HG03460 (cell line): ENCODE data around the gene GTF3A.
"Not testable (repeated sequence)": the region's sequence is repeated elsewhere in the genome, so short reads cannot be mapped to it uniquely, and the experiment has no call there.

ENCODE experiments used
- ATAC-seq: cut with Tn5 transposase; IDR thresholded peaks from one replicate; pipeline ENCODE4 v1.9.1; 2021; ENCODE audit not compliant: unreplicated experiment

GTF3A gene

GRCh38 chr13:27424246-27425157 lies at the start of gene GTF3A:
Gene GTF3A (plus strand): TSS chr13:27424619.
- peak; percentile 67 for ATAC-seq

GRCh38 chr13:27374650-27375049 lies 49.8 kb upstream of the GTF3A start:
- ATAC-seq = no peak

DNA sequence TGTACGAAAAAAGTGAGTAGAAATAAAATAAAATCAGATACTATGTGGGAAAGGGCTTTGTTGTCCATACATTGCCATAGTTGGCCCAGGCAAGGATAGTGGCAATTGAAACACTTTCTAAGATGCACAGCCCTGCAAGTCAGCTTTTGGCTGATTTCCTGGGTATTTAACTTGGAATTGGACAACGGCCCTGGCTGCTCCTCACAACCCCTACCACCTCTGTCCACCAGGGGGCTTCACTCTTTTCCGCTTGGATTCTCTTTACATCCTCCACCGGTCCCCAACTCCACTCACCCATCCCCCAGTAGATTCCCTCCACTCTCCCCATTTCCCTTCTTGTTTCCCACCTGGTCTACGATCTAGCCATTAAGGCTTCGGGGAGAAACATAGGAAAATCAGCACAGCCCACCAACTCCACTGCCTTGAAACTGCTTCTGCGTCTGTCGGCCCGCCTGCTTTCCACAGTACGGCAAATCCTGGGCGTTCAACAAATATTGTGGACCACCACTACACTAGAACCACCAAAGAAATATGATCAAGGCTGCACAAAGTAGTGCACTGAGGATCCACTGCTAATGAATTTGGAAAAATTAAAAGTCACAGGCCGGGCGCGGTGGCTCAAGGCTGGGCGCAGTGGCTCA lies 48.6 kb upstream of the GTF3A start:
- no peak for ATAC-seq

- ATAC-seq = no peak
Observed at GRCh38 chr13:27379126-27379525, 45.3 kb upstream of the GTF3A start.

DNA sequence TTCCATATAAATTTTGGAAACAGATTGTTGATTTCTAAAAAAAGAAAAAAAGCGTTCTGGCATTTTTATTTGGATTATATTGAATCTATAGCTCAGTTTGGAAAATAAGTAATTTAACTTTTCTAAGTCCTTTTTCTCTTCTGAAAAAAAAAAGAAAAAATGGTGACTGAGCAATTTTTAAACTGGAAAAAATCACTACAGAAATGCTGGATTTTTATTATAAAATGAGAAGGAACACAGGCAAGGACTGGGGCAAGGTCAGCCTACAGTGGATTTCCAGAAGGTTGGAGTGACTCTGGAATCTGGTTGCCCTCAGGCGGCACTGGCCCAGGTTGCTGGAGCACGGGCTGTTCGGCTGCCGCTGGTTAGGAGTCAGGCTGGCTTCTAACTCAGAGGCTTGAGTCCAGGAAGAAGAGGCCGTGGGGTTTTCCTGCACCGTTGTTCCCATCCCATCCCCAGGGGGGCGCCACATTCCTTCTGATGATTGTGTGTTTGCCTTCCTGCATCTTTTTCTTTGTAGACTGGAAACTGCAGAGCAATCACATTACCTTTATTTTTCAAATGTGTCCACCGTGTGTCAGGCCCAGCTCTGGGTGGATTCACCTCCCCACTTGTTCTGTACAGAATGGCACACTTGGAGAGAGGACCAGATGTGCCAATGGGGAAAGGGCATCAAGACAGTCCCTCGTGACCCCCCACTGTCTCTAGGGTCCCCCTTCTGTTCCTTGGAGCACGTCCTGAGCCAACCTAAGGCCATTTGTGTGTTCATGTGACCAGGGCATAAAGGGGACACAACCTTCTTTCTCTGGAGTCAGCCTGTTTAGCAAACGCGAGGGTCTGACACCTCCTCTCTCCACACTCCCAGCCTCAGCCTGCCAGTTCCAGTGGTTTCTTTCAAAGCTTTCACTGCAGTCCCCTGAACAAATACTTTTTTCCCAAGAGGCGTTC lies 44.5 kb upstream of the GTF3A start:
- no peak for ATAC-seq

DNA sequence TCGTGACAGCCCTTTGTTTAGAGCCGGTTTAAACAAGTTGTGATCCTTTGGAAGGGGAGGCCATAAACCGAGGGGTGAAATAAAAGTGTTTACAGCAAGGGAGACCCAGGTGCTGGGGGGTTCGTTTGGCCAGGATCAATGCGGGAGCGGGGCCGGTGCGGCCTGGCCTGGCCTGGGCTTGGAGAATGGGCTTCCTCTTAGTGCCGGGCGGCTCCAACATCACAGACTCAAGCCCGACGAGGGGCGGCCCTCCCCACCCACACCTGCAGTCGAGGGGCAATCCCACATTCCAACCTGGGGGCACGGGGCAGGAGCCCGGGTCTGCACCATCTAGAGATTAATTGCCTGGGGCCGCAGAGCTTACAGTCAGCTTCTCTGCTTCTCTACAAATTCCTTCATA lies 42.8 kb upstream of the GTF3A start:
- no peak for ATAC-seq

- ATAC-seq = no peak
Observed at GRCh38 chr13:27383104-27383921, 41.1 kb upstream of the GTF3A start.

DNA sequence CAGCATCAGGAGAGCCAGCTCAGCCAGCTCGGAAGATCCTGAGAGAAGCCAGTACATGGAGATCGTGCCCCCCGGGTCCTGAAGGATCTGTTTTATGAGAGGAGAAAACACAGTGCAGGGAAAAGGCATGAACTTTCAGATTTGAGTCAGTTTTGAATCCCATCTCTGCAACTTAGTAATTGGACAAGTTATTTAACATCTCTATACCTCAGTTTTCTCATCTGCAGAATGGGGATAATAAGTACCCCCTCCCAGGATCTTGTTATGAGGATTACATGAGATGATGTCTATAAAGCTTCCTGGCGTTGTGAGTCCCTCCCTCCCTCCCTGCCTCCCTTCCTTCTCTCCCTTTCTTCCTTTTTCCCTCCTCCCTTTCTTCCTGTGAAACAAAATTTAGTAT lies 40.1 kb upstream of the GTF3A start:
- ATAC-seq = no peak

GRCh38 chr13:27388241-27388640 lies 36.2 kb upstream of the GTF3A start:
- no peak for ATAC-seq

DNA sequence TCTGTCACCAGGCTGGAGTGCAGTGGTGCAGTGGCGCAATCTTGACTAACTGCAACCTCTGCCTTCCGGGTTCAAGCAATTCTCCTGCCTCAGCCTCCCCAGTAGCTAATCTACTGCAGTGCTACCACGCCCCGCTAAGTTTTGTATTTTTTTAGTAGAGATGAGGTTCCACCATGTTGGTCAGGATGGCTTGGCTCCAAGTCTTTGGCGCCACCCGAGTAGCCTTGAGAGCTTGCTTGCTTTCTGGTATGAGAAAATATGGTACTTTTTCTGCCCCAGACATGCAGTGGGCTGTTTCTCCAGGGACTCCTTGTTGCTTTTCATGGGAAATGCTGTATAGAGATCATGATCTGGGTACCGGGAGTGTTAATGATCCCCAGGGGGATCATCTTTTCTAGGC lies 34.5 kb upstream of the GTF3A start:
- no peak for ATAC-seq

- no peak for ATAC-seq
Observed at GRCh38 chr13:27391471-27391870, 32.9 kb upstream of the GTF3A start.

DNA sequence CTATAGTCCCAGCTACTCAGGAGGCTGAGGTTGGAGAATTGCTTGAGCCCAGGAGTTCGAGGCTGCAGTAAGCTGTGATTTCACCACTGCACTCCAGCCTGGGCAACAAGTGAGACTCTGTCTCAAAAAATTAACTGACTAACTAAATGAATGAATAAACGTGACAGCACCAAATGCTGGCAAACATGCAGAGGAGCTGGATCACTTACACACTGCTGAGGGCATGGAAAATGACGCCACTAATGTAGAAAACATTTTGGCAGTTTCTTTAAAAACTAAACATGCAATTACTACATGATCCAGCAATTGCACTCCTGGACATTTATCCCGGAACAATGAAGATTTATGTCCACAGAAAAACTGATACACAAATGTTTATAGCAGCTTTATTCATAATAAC lies 31.3 kb upstream of the GTF3A start:
- no peak for ATAC-seq

- ATAC-seq = no peak
Observed at GRCh38 chr13:27395007-27395510, 29.4 kb upstream of the GTF3A start.

- ATAC-seq = no peak
Observed at GRCh38 chr13:27396252-27396846, 28.1 kb upstream of the GTF3A start.

DNA sequence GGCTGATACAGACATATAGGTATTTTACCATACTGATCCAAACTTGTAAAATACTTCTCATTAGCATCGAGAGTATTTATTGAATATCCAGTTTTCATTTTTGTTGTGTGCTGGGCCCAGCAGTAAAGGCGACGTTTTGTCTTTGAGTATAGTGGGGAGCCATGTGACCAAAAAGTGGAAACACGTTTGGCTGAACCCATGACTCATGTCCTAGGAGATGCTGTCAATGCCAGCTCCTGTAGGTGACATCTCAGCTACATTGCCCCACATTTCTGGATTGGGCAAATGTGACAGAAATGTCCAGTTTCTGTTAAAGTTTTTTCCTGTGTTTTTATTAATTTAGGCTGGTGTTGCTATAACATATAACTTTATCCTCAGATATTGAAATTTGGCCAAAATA lies 26.1 kb upstream of the GTF3A start:
- ATAC-seq = no peak

DNA sequence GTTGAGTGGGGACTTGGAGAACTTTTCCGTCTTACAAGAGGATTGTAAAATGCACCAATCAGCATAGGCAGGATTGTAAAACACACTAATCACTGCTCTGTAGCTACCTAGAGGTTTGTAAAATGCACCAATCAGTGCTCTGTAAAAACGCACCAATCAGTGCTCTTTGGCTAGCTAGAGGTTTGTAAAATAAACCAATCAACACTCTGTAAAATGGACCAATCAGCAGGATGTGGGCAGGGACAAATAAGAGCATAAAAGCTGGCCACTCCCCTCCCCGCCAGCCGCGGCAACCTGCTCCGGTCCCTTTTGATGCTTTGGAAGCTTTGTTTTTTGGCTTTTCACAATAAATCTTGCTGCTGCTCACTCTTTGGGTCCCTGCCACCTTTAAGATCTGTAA lies 24.0 kb upstream of the GTF3A start:
- not testable (repeated sequence) for ATAC-seq

DNA sequence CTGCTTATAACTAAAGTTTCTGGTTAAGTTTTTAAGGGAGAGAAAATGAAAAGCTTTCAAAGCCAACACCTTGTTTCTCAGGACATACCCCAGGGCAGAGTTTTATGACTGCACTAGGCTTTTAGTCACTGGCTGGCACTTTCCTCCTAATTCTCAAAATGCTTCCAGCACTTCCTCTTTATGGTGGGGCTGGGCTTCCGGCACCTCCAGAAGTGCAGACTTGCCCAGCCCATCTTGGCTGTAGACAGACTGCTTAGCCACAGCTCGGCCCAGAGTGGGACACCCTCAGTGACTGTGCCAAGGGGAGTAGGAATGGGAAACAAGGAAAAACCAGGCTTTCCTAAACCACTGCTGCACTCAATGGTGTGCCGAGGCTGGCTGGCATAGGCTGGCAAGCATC lies 23.2 kb upstream of the GTF3A start:
- no peak for ATAC-seq

GRCh38 chr13:27403203-27403678 lies 21.2 kb upstream of the GTF3A start:
- ATAC-seq = no peak

- no peak for ATAC-seq
Observed at GRCh38 chr13:27403727-27404385, 20.6 kb upstream of the GTF3A start.
